ENCODE results near the gene YBEY. TPM values are rescaled to one million over a fixed set of nuclear protein-coding genes. Genes with fewer than 3 reads are reported as not detected.

Gene YBEY
- total RNA-seq, 1 donor from 2014 or later = 11.3 TPM

- TF ChIP-seq POLR2AphosphoS5 (IDR thresholded peaks at IDR 0.05; ENCODE audit: insufficient read depth in 1 of 2, low read depth in 1 of 2) (no peak), POLR2A (IDR thresholded peaks at IDR 0.05) (no peak), CTCF (IDR thresholded peaks at IDR 0.05) (no peak)
- Histone ChIP-seq H3K27ac (no peak overlapping the region), H3K36me3 (peaks cover 0 to 98% of the 10 kb centered on the region in 2 donors), H3K27me3 (no peaks in the 10 kb centered on the region), H3K4me3 (no peak overlapping the region), H3K9me3 (no peaks in the 10 kb centered on the region), H3K4me1 (no peaks in the 10 kb centered on the region)
- intact Hi-C loops (cut with DNase I) = no loop called here
- no peak for DNase-seq (ENCODE audit: extremely low spot score in 2 of 2)
Measured at GRCh38 chr21:46254208-46254975, 31.8 kb upstream of the YBEY start.

- peaks cover 0 to 99% of the 10 kb centered on the region in 2 donors for H3K36me3 ChIP-seq
- TF ChIP-seq CTCF (IDR thresholded peaks at IDR 0.05) (no peak), POLR2AphosphoS5 (IDR thresholded peaks at IDR 0.05; ENCODE audit: insufficient read depth in 1 of 2, low read depth in 1 of 2) (no peak), POLR2A (IDR thresholded peaks at IDR 0.05) (no peak)
Measured at GRCh38 chr21:46255166-46255565, 31.0 kb upstream of the YBEY start.

GRCh38 chr21:46255758-46256337 is 30.3 kb upstream of the YBEY start:
- DNase-seq (ENCODE audit: extremely low spot score in 2 of 2) = no peak
- Histone ChIP-seq H3K9me3 (no peaks in the 10 kb centered on the region), H3K36me3 (peaks cover 0 to 99% of the 10 kb centered on the region in 2 donors), H3K4me3 (no peak overlapping the region), H3K27ac (no peak overlapping the region), H3K27me3 (no peaks in the 10 kb centered on the region), H3K4me1 (no peaks in the 10 kb centered on the region)
- intact Hi-C loops (cut with DNase I) = no loop called here
- no peak for TF ChIP-seq POLR2AphosphoS5 (IDR thresholded peaks at IDR 0.05; ENCODE audit: insufficient read depth in 1 of 2, low read depth in 1 of 2)
- no peak for TF ChIP-seq CTCF (IDR thresholded peaks at IDR 0.05)
- no peak for TF ChIP-seq POLR2A (IDR thresholded peaks at IDR 0.05)

More at GRCh38 chr21:46255166-46255565, 31.0 kb upstream of the YBEY start:
- H3K4me1 ChIP-seq = no peaks in the 10 kb centered on the region
- no peak overlapping the region for H3K4me3 ChIP-seq
- DNase-seq (ENCODE audit: extremely low spot score in 2 of 2) = no peak
- intact Hi-C loops (cut with DNase I) = no loop called here
- H3K9me3 ChIP-seq = no peaks in the 10 kb centered on the region
- H3K27me3 ChIP-seq = no peaks in the 10 kb centered on the region
- H3K27ac ChIP-seq = no peak overlapping the region

- intact Hi-C loops (cut with DNase I) = no loop called here
- peaks cover 0 to 99% of the 10 kb centered on the region in 2 donors for H3K36me3 ChIP-seq
Measured at GRCh38 chr21:46256501-46256994, 29.6 kb upstream of the YBEY start.

More at GRCh38 chr21:46256501-46256994, 29.6 kb upstream of the YBEY start:
- H3K4me3 ChIP-seq = no peak overlapping the region
- no peaks in the 10 kb centered on the region for H3K27me3 ChIP-seq
- H3K27ac ChIP-seq = no peak overlapping the region
- no peaks in the 10 kb centered on the region for H3K4me1 ChIP-seq
- TF ChIP-seq POLR2A (IDR thresholded peaks at IDR 0.05) (no peak), POLR2AphosphoS5 (IDR thresholded peaks at IDR 0.05; ENCODE audit: insufficient read depth in 1 of 2, low read depth in 1 of 2) (no peak), CTCF (IDR thresholded peaks at IDR 0.05) (no peak)
- DNase-seq (ENCODE audit: extremely low spot score in 2 of 2) = no peak
- H3K9me3 ChIP-seq = no peaks in the 10 kb centered on the region

Data from vagina (tissue), 2 donors.